Smooth muscle cell (in vitro differentiated cells): Measurements from ENCODE around the gene NOD2. TPM values are rescaled to one million over a fixed set of nuclear protein-coding genes. Genes with fewer than 3 reads are reported as not detected.

ENCODE experiments used
- DNase-seq: peaks from one replicate; lab custom pipeline; 2025; ENCODE audit not compliant: unreplicated experiment; lab: John Stamatoyannopoulos, UW
- H2AFZ ChIP-seq: fragments of 200-600 bp; sonication (generic); 2 replicates; pipeline ENCODE4 v1.6.0; 2016; ENCODE audit warnings: antibody characterized with exemption, low read depth, mild to moderate bottlenecking
- H3F3A ChIP-seq: fragments of 200-600 bp; sonication (generic); 2 replicates; pipeline ENCODE4 v1.6.0; 2017; ENCODE audit warnings: antibody characterized with exemption, low read depth
- H3K27ac ChIP-seq: fragments of 200-600 bp; sonication (generic); 2 replicates; pipeline ENCODE4 v1.5.1; 2016; ENCODE audit warnings: low read depth, mild to moderate bottlenecking
- H3K27me3 ChIP-seq: fragments of 200-600 bp; sonication (generic); 2 replicates; pipeline ENCODE4 v1.6.1; 2016; ENCODE audit warnings: low read depth, mild to moderate bottlenecking
- H3K36me3 ChIP-seq: fragments of 200-600 bp; sonication (generic); 2 replicates; pipeline ENCODE4 v1.5.1; 2016; ENCODE audit warnings: low read depth
- H3K4me1 ChIP-seq: fragments of 200-600 bp; sonication (generic); 2 replicates; pipeline ENCODE4 v1.5.1; 2016; ENCODE audit warnings: low read depth
- H3K4me2 ChIP-seq: fragments of 200-600 bp; sonication (generic); 2 replicates; pipeline ENCODE4 v1.6.0; 2016; ENCODE audit warnings: mild to moderate bottlenecking
- H3K4me3 ChIP-seq: fragments of 200-600 bp; sonication (generic); 2 replicates; pipeline ENCODE4 v1.5.1; 2016; ENCODE audit warnings: mild to moderate bottlenecking
- H3K79me2 ChIP-seq: fragments of 200-600 bp; sonication (generic); 2 replicates; pipeline ENCODE4 v1.6.0; 2016; ENCODE audit warnings: low read depth, mild to moderate bottlenecking
- H3K9ac ChIP-seq: fragments of 200-600 bp; sonication (generic); 2 replicates; pipeline ENCODE4 v1.6.0; 2016; ENCODE audit warnings: low read depth
- H3K9me3 ChIP-seq: fragments of 200-600 bp; sonication (generic); replicated peaks from 2 replicates; pipeline ENCODE4 v1.5.1; 2016; ENCODE audit warnings: low read depth
- H4K20me1 ChIP-seq: fragments of 200-600 bp; sonication (generic); 2 replicates; pipeline ENCODE4 v1.6.0; 2016; ENCODE audit warnings: low read depth
- CTCF ChIP-seq: fragments of 200-600 bp; sonication (generic); IDR thresholded peaks from 2 replicates; pipeline ENCODE4 v1.5.1; 2017; ENCODE audit warnings: borderline replicate concordance, mild to moderate bottlenecking, antibody characterized with exemption; ENCODE audit not compliant: insufficient read depth, poor library complexity, severe bottlenecking
- WGBS: methylation state at CpG from one replicate; pipeline ENCODE4 v1.1.7; 2016; ENCODE audit warnings: low lambda C conversion rate; 5-methylcytosine and 5-hydroxymethylcytosine counted together
- polyA plus RNA-seq: library from polyadenylated mRNA; unstranded; fragments of >200 nt; fragmentation: Nextera tagmentation; extraction: Ambion mirVana; gene quantifications from 2 replicates; pipeline ENCODE4 v1.2.1, GENCODE V29; 2016
- total RNA-seq: library from RNA; depleted of rRNA; stranded (reverse); fragments of >200 nt; gene quantifications from 2 replicates; pipeline ENCODE4 v1.2.3, GENCODE V29; 2014

Gene NOD2
- total and polyA plus RNA-seq, 2 experiments from 2014 or later, result 0.90 TPM; not detected in 1

- peaks cover 21% of the 10 kb centered on the region for H3K27me3 ChIP-seq
- H3K9me3 ChIP-seq, result no peaks in the 10 kb centered on the region
- H3F3A ChIP-seq, result no peaks in the 10 kb centered on the region
- H4K20me1 ChIP-seq, result no peaks in the 10 kb centered on the region
- H3K4me2 ChIP-seq, result no peak overlapping the region
- no peak for TF ChIP-seq CTCF
- H3K79me2 ChIP-seq, result no peaks in the 10 kb centered on the region
- no peak overlapping the region for H3K9ac ChIP-seq
- no peak overlapping the region for H3K4me3 ChIP-seq
- DNase-seq, result no peak
- H3K4me1 ChIP-seq, result no peaks in the 10 kb centered on the region
- H2AFZ ChIP-seq, result no peak overlapping the region
- no peaks in the 10 kb centered on the region for H3K36me3 ChIP-seq
- no peak overlapping the region for H3K27ac ChIP-seq
- 100% methylated on average over 3 of the region's 4 CpGs for WGBS
Observed at GRCh38 chr16:50692644-50692998, 785 bp upstream of the NOD2 start.

DNA sequence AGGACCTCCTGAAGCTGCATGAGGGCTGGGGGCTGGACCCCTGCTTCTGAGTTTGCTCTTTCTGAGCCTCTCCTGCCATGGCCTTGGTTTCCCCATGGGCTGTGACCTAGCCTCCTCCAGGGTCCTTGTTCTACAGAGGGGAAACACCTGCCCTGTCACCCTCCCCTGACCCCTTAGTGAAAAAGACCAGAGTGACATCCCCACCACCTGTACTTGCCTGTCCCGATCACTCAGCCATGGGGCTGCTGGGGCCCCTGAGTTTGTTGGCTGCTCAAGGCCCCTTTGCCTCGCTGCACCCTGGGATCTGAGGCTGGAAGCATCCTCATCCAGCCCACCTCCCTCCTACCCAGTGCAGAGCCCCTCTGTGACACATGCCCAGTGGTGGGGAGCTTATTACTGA, 800 bp downstream of the NOD2 start:
- Histone ChIP-seq H3K9ac (no peak overlapping the region), H3K27me3 (peaks cover 21% of the 10 kb centered on the region), H3K36me3 (no peaks in the 10 kb centered on the region), H3K4me2 (no peak overlapping the region), H3K27ac (no peak overlapping the region), H4K20me1 (no peaks in the 10 kb centered on the region), H3F3A (no peaks in the 10 kb centered on the region), H3K4me1 (no peaks in the 10 kb centered on the region), H3K79me2 (no peaks in the 10 kb centered on the region), H3K9me3 (no peaks in the 10 kb centered on the region), H2AFZ (no peak overlapping the region), H3K4me3 (no peak overlapping the region)
- DNase-seq, result no peak
- WGBS, result 95% methylated on average over 2 of the region's 2 CpGs
- TF ChIP-seq CTCF, result no peak

DNA sequence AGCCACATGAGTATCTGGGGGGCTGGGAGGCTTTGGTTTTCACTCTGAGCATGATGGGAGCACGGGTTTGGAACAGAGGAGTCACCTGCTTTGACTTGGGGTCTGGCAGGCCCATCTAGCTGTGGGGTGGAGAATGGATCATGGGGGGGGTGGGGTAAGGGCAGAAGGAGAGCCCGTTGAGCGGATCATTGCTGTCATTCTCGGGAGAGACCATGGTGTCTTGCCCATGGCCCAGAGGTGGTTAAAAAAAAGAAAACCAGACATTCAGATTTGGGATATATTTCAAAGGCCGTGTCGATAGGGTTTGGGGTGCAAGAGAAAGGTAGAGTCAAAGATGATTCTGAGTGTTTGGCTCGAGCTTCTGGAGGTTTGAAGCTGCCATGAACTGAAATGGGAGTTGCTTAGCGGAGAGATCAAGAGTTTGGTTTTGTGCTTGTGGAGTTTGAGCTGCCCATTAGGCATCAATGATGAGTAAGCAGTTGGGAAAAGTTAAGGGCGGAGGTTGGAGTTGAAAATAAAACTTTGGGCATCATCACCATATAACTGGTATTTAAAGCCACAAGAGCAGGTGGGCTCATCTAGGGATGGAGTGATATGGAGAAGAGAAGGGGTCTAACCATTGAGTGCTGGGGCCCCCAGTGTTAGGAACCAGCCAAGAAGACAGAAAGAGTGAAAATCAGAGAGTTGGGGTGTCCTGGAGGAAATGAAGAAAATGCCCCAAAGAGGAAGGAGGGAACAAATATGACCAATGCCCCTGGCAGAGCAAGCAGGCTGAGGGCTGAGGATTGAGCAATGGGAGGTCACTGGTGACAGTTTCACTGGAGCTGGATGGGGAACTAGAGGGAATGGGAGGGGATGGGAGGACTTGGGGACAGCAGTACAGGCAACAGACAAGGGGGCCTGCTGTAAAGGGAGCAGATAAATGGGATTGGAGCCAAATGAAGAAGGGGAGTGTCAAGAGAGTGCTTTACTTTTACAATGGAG, 1.9 kb downstream of the NOD2 start:
- Histone ChIP-seq H3K79me2 (no peaks in the 10 kb centered on the region), H4K20me1 (no peaks in the 10 kb centered on the region), H3K9me3 (no peaks in the 10 kb centered on the region), H3K36me3 (no peaks in the 10 kb centered on the region), H2AFZ (no peak overlapping the region), H3K27ac (no peak overlapping the region), H3K4me2 (no peak overlapping the region), H3K9ac (no peak overlapping the region), H3K4me3 (no peak overlapping the region), H3K27me3 (peaks cover 21% of the 10 kb centered on the region), H3F3A (no peaks in the 10 kb centered on the region), H3K4me1 (no peaks in the 10 kb centered on the region)
- no peak for TF ChIP-seq CTCF
- WGBS, result 88% methylated on average over 9 of the region's 9 CpGs
- DNase-seq, result no peak
